Hematopoietic multipotent progenitor cell treated with erythropoietin and hydrocortisone succinate and interleukin-3 and kit ligand, for 6 days (in vitro differentiated cells): ENCODE measurements around the gene PRKG1.
A peak's percentile ranks its signal among the peaks of the same experiment; 100 is the strongest.

Experiments
- DNase-seq: peaks from one replicate; pipeline ENCODE4 v3.0.0-alpha.2; 2015

Gene PRKG1

GRCh38 chr10:51786016-51786683 lies 711.9 kb downstream of the PRKG1 start:
- no peak for DNase-seq

GRCh38 chr10:51786684-51787035 lies 712.4 kb downstream of the PRKG1 start:
- no peak for DNase-seq

GRCh38 chr10:51788273-51788672 lies 714.0 kb downstream of the PRKG1 start:
- DNase-seq = no peak

DNA sequence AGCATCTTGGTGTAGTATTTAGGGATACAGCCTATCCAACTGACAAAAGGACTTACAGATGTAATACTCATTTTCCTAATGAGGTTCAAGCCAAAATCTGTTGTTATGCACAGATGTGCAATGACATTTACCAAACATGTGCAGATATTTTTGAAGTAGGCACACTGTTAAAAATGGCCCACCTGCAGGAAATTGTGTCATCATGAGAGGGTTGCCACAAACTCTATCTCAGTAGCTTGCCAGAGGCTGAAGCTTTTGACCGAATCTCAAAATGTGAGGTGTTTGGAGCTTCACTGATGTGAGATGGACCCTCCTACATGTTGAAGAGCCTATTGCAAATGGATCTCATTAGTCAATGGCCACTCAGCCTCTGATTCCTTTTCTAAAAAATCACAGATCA lies 714.8 kb downstream of the PRKG1 start:
- DNase-seq = no peak

DNA sequence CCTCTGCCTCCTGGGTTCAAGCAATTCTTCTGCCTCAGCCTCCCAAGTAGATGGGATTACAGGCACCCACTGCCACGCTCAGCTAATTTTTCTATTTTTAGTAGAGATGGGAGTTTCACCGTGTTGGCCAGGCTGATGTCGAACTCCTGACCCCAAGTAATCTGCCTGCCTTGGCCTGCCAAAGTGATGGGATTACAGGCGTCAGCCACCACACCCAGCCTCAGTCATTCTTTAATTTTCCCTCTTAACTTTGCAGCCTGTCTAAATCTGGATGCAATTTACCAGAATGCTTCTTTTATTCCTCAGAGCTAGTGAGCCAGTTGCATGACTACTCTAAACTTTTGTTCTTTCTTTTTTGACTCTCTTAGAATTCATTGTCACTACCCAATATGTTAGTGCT lies 715.6 kb downstream of the PRKG1 start:
- DNase-seq = no peak

- no peak for DNase-seq
Observed at GRCh38 chr10:51792678-51793077, 718.4 kb downstream of the PRKG1 start.

- DNase-seq = no peak
Observed at GRCh38 chr10:51800121-51800520, 725.8 kb downstream of the PRKG1 start.

DNA sequence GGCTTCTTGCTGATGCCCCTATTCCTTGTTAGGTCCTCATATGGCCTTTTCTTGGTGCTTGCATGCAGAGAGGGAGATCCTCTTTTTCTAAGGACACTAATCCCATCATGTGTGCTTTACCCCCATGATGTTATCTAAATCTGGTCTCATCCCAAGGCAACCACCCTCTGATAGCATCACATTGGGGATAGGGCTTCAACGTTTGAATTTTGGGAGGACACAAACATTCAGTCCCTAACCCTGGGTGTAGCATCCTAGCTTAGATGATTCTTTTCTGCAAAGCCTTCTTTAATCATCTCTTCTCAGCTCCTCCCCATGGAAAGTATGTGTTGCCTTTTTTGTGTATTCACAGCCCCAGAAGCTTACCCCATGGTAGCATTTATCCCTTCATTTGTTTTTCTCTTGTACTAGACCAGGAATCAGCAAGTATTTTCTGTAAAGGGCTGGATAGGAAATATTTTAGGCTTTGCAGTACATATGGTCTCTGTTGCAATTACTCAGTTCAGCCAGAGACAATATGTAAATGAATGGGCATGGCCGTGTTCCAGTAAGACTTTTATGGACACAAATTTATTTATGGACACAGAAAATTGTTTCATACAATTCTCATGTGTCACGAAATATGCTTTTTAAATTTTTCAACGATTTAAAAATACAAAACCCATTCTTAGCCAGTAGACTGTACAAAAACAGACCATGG lies 726.6 kb downstream of the PRKG1 start:
- DNase-seq = no peak

DNA sequence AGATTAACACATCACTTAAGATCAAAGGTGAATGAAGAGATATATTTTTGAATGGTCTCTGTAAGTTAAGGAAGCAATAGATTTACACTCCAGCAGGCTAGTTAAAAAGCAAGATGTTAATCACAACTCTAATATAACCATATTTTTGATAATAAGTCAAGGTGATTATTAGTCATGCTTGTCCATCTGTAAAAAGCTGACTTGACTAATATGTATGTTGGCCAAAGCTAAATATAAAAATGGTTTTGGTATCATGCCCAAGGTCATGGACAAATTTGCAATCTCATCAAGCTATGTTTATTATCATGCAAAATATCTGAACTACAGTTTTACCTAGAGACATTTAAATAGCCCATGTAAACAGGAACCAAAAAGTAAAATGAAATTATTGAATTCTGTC lies 727.7 kb downstream of the PRKG1 start:
- DNase-seq = no peak

DNA sequence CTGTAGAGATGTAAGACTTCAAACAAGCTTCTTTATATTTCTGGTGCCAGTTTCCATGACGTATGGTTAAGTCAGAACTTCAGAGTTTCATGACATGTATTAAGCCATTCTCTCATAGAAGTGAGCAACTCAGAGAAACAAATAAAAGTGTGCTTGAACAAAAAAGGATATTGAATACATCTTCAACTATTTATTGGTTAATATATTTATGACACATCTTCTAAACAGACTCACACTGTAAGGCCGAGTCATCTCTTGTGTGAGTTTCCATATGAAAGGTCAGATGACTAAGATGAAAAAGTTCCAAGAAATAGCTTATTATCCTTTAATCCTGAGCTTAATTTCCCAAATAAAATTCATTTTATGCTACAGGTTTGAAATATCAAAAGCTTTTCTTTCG lies 730.6 kb downstream of the PRKG1 start:
- no peak for DNase-seq

DNA sequence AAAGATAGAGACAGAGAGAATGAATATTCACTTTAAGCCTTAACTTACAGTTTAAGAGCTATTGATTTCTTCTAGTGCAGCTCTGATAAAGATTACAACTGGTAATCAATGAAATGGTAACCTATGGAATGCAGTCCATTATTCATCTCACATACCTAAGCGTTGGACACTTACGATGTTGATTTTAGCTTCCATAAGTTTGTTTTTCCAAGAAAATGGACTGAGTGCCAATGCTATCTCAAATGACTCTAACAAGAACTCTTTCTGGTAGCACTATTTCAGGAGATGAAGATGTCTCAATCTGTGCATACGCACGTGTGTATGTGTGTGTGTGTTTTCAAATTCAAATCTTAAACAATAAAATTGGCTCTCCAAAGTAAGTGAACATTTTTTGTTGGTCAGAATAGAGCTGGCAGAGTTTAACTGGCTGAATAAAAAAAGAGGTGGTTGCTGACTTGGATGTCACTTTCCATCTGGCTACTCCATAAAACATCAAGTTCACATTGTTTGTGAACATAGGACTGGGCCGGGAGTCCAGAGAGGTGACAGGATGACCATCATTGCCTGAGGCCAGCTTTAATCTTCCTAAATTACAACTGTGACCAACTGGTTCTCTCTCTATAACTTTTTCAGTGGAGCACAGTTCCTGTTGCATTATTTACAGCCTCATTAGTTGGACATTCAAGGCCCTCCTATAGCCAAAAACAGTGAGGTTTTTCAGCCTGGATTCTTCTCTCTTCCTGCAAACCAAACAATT lies 732.0 kb downstream of the PRKG1 start:
- DNase-seq = no peak

DNA sequence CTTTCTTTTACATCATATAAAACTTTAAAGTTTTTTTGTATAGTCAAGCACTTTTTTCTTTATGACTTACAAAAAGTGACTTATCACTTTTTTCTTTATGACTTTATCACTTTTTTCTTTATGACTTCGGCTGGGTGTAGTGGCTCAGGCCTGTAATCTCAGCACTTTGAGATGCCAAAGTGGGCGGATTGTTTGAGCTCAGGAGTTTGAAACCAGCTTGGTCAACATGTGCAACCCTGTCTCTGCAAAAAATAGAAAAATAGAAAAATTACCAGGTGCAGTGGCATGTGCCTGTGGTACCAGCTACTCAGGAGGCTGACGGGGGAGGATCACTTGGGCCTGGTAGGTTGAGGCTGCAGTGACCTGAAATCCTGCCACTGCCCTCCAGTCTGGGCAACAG lies 733.9 kb downstream of the PRKG1 start:
- no peak for DNase-seq

DNA sequence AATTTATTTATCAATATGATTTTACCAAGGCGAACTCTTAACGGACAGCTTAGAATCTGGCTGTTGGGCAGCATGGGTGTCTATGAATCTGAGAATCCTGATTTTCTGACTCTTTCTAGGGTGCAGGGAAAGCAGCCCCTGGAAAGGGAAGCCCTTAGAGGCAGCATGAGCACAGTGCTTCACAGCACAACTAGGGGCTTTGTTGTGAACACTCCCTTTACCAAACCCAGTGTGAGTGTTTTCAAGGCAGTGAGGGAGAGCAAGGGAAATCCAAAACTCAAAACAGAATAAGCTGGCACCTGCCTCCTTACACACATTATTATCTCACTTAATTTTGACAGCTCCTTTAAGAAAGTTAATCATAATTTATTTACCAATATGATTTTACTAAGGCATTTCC lies 741.4 kb downstream of the PRKG1 start:
- no peak for DNase-seq

GRCh38 chr10:51821045-51821444 lies 746.8 kb downstream of the PRKG1 start:
- no peak for DNase-seq

- no peak for DNase-seq
Observed at GRCh38 chr10:51821745-51822144, 747.5 kb downstream of the PRKG1 start.

- peak; percentile 18 for DNase-seq
Observed at GRCh38 chr10:51832652-51833383, 758.5 kb downstream of the PRKG1 start.

GRCh38 chr10:51834548-51834947 lies 760.3 kb downstream of the PRKG1 start:
- no peak for DNase-seq

GRCh38 chr10:51838471-51838870 lies 764.2 kb downstream of the PRKG1 start:
- no peak for DNase-seq

GRCh38 chr10:51843966-51844365 lies 769.7 kb downstream of the PRKG1 start:
- no peak for DNase-seq

DNA sequence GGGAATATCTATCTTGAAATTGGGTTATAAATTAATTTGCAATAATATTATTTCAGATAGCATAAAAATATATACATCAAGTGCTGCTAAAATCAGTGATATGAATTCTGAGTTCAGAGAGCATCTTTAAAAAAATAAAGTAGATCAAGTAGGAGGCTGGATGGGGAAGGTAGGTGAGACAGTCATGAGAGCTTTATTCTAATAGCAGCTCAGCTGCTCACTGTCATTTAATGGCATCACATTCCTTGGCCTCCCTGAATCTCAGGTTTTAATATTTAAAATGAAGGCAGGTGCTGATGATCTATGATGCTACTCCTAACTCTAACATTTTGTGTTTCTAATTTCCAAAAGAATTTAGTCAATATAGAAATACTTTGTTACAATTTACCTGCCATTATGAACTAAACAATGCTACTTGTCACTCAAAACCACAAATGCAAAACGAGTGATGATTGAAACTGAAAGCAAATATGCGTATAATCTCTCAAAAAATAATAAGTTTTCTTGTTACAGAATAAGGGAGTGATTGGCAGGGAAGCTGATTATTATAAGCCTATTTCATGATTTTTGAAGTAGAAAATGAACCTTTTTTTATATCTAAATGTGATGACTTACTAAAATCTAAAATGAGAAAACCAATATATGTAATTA lies 772.7 kb downstream of the PRKG1 start:
- no peak for DNase-seq

DNA sequence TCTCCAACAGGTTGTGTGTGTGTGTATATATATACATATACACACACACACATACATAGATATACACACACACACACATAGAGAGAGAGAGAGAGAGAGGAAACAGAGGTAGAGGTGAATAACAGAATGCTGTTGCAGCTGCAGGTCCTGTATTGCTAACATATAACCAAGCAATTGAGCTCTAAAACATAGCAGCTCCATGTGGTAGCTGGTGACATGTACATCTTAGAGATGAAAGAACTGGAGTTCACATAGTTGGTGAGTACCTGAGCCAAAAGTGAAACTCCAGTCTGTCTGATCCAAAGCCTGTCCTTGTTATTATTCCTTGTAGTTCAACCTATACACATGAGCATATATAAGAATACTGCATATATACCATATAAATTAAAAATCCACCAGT lies 778.0 kb downstream of the PRKG1 start:
- no peak for DNase-seq

- no peak for DNase-seq
Observed at GRCh38 chr10:51857305-51857704, 783.0 kb downstream of the PRKG1 start.

DNA sequence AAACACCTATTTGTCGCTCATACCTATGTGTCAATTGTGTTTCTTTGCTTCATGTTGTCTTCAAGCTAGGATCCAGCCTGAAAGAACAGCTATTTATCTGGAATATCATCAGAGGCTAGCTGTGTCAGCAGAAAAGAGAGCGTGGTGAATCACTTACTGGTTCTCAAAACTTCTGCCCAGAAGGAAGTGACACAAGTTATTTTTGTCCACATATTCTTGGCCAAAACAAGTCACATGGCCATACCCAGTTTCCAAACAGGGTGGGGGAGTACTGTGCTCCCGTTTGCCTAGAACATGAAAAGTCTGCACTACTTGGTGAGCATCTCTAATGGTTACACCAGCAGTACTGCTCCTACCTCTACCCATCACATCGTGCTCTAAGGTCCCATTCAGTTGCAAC lies 786.0 kb downstream of the PRKG1 start:
- DNase-seq = no peak
